ENCODE measurements around the gene ZNF462. TPM values are rescaled to one million over a fixed set of nuclear protein-coding genes. Genes with fewer than 3 reads are reported as not detected.

Gene ZNF462
- total RNA-seq, 4 donors from 2014 or later = 9.3 to 13.3 (median 11.4) TPM

DNA sequence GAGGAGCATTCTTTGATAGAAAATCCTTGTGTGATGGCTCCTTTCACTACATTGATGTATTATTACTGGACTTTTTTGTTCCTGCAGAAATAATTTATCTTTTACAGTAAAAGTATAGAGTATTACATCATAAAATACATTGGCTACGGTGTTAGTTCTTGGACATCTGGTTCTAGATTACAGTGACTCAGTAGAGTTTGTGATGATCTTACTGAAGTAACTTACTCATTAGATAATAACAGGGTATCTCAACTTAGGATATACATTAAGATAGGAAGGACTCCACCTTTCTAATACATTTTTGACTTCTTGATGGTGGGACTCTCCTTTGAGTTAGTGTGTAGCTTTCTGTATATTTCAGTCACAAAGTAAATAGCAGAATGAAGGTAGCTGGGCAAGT lies 59.1 kb downstream of the ZNF462 start:
- no peaks in the 10 kb centered on the region for H3K27me3 ChIP-seq
- no peak for TF ChIP-seq POLR2A (IDR thresholded peaks at IDR 0.05)
- TF ChIP-seq, protein P1, sequence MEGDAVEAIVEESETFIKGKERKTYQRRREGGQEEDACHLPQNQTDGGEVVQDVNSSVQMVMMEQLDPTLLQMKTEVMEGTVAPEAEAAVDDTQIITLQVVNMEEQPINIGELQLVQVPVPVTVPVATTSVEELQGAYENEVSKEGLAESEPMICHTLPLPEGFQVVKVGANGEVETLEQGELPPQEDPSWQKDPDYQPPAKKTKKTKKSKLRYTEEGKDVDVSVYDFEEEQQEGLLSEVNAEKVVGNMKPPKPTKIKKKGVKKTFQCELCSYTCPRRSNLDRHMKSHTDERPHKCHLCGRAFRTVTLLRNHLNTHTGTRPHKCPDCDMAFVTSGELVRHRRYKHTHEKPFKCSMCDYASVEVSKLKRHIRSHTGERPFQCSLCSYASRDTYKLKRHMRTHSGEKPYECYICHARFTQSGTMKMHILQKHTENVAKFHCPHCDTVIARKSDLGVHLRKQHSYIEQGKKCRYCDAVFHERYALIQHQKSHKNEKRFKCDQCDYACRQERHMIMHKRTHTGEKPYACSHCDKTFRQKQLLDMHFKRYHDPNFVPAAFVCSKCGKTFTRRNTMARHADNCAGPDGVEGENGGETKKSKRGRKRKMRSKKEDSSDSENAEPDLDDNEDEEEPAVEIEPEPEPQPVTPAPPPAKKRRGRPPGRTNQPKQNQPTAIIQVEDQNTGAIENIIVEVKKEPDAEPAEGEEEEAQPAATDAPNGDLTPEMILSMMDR (IDR thresholded peaks at IDR 0.05 in 4 of 5, conservative IDR thresholded peaks at IDR 0.05 in 1 of 5) = no peak
- H3K36me3 ChIP-seq = peaks cover 0 to 34% of the 10 kb centered on the region in 2 donors
- ATAC-seq = peak in 1 of 2 donors; percentile 10
- peak overlapping the region; percentile 82 to 90 (median 88) for H3K27ac ChIP-seq
- intact Hi-C loops (cut with DNase I; ENCODE audit: low total_unique reads) = loop anchor here (10.0 kb wide), 1 partner anchor 253 kb away; no protein-coding TSS in a partner anchor
- DNase-seq = no peak
- no peaks in the 10 kb centered on the region for H3K9me3 ChIP-seq
- H3K4me3 ChIP-seq = peak overlapping the region in 2 of 4 donors; percentile 22 to 26
- H3K4me1 ChIP-seq = peaks cover 43 to 55% of the 10 kb centered on the region in 2 donors
- in situ Hi-C loops (cut with MboI; ENCODE audit: low sequenced_read_pairs in 4 of 4) = no loop called here

DNA sequence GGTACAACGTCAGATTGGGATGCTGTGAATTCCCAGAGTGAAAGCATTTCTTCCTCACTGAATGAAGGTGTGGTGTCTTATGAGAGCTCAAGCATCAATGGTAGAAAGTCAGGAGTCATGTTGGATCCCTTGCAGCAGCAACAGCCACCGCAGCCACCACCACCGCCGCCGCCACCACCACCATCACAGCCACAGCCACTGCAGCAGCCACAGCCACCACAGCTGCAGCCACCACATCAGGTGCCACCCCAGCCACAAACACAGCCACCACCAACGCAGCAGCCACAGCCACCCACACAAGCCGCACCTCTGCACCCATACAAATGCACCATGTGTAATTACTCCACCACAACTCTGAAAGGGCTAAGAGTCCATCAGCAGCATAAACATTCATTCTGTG lies 62.4 kb downstream of the ZNF462 start:
- in situ Hi-C loops (cut with MboI; ENCODE audit: low sequenced_read_pairs in 4 of 4) = no loop called here
- no peaks in the 10 kb centered on the region for H3K9me3 ChIP-seq
- no peak overlapping the region for H3K27ac ChIP-seq
- no peaks in the 10 kb centered on the region for H3K27me3 ChIP-seq
- intact Hi-C loops (cut with DNase I; ENCODE audit: low total_unique reads) = loop anchor here (10.0 kb wide), 1 partner anchor 249 kb away; no protein-coding TSS in a partner anchor
- peaks cover 16 to 31% of the 10 kb centered on the region in 2 donors for H3K4me1 ChIP-seq
- peaks cover 0 to 65% of the 10 kb centered on the region in 2 donors for H3K36me3 ChIP-seq
- H3K4me3 ChIP-seq = no peak overlapping the region
- no peak for DNase-seq
- no peak for ATAC-seq
- no peak for TF ChIP-seq POLR2A (IDR thresholded peaks at IDR 0.05)
- TF ChIP-seq, protein P1 (IDR thresholded peaks at IDR 0.05 in 4 of 5, conservative IDR thresholded peaks at IDR 0.05 in 1 of 5) = no peak

DNA sequence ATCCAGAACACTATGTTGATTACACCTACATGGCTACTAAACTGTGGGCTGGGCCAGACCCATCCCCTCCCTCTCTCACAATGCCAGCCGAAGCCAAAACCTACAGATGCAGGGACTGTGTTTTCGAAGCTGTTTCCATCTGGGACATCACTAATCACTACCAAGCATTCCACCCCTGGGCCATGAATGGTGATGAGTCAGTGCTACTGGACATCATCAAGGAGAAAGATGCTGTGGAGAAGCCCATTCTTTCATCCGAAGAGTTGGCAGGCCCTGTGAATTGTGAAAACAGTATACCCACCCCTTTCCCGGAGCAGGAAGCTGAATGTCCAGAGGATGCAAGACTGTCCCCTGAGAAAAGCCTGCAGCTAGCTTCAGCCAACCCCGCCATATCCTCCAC lies 65.0 kb downstream of the ZNF462 start:
- Histone ChIP-seq H3K27me3 (no peaks in the 10 kb centered on the region), H3K27ac (no peak overlapping the region), H3K4me1 (peaks cover 0 to 6% of the 10 kb centered on the region in 2 donors), H3K36me3 (peaks cover 0 to 80% of the 10 kb centered on the region in 2 donors), H3K9me3 (no peaks in the 10 kb centered on the region), H3K4me3 (no peak overlapping the region)
- DNase-seq (no peak), ATAC-seq (no peak)
- TF ChIP-seq POLR2A (IDR thresholded peaks at IDR 0.05) = no peak
- TF ChIP-seq, protein P1 (IDR thresholded peaks at IDR 0.05 in 4 of 5, conservative IDR thresholded peaks at IDR 0.05 in 1 of 5) = no peak
- in situ Hi-C loops (cut with MboI; ENCODE audit: low sequenced_read_pairs in 4 of 4) (no loop called here), intact Hi-C loops (cut with DNase I; ENCODE audit: low total_unique reads) (loop anchor here (10.0 kb wide), 1 partner anchor 247 kb away; no protein-coding TSS in a partner anchor)

DNA sequence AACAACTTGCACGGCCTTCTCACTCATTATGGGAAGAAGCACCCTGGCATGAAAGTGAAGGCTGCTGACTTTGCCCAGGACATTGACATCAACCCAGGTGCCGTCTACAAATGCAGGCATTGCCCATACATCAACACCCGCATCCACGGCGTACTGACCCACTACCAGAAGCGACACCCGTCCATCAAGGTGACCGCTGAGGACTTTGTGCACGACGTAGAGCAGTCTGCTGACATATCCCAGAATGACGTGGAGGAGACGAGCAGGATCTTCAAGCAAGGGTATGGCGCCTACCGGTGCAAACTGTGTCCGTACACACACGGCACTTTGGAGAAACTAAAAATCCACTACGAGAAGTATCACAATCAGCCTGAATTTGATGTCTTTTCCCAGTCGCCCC lies 65.4 kb downstream of the ZNF462 start:
- DNase-seq (no peak), ATAC-seq (no peak)
- Histone ChIP-seq H3K27me3 (no peaks in the 10 kb centered on the region), H3K4me3 (no peak overlapping the region), H3K9me3 (no peaks in the 10 kb centered on the region), H3K27ac (no peak overlapping the region), H3K4me1 (peaks cover 0 to 4% of the 10 kb centered on the region in 2 donors), H3K36me3 (peaks cover 0 to 83% of the 10 kb centered on the region in 2 donors)
- intact Hi-C loops (cut with DNase I; ENCODE audit: low total_unique reads) (loop anchor here (10.0 kb wide), 1 partner anchor 246 kb away; no protein-coding TSS in a partner anchor), in situ Hi-C loops (cut with MboI; ENCODE audit: low sequenced_read_pairs in 4 of 4) (no loop called here)
- no peak for TF ChIP-seq POLR2A (IDR thresholded peaks at IDR 0.05)
- TF ChIP-seq, protein P1 (IDR thresholded peaks at IDR 0.05 in 4 of 5, conservative IDR thresholded peaks at IDR 0.05 in 1 of 5) = no peak

Data from gastrocnemius medialis (tissue), 4 donors.